ENCODE results near the gene SPG21.

- TF ChIP-seq EZH2 (IDR thresholded peaks at IDR 0.05; ENCODE audit: borderline replicate concordance, insufficient read depth, low read depth, low read length, poor library complexity, severe bottlenecking) (no peak), CTCF (IDR thresholded peaks at IDR 0.05) (no peak)
Measured at GRCh38 chr15:64947211-64947610, 42.5 kb downstream of the SPG21 start.

All from B cell (primary cell).